Memory B cell (primary cell): ENCODE measurements around the gene TMEM144.

Experiments used
- ATAC-seq: fragments of 150-1000 bp; cut with Tn5 transposase; 2 replicates; pipeline ENCODE4 v1.10.0; 2021; ENCODE audit warnings: low read depth, mild to moderate bottlenecking, moderate library complexity
- DNase-seq, 2 donors: peaks; one replicate each; pipeline ENCODE4 v3.0.0; 2022; ENCODE audit warnings: low spot score in 2 of 2
- H3K27ac Mint-ChIP-seq: one replicate; pipeline ENCODE4 v1.8.0; 2022; ENCODE audit warnings: mild to moderate bottlenecking, moderate library complexity, mixed read lengths
- H3K27me3 Mint-ChIP-seq: one replicate; pipeline ENCODE4 v1.8.0; 2022; ENCODE audit warnings: mixed read lengths
- H3K36me3 Mint-ChIP-seq: one replicate; pipeline ENCODE4 v1.8.0; 2022; ENCODE audit warnings: mild to moderate bottlenecking, mixed read lengths
- H3K4me1 Mint-ChIP-seq: one replicate; pipeline ENCODE4 v1.8.0; 2022; ENCODE audit warnings: mixed read lengths
- H3K4me3 Mint-ChIP-seq: one replicate; pipeline ENCODE4 v1.8.0; 2022; ENCODE audit warnings: mild to moderate bottlenecking, moderate library complexity, mixed read lengths
- H3K9me3 Mint-ChIP-seq: one replicate; pipeline ENCODE4 v1.8.0; 2022; ENCODE audit warnings: mixed read lengths

TMEM144 gene

GRCh38 chr4:158176108-158176507, 34.2 kb upstream of the TMEM144 start:
- Mint-ChIP-seq H3K4me3 (no peak overlapping the region), H3K9me3 (no peaks in the 10 kb centered on the region), H3K27me3 (no peaks in the 10 kb centered on the region), H3K4me1 (peaks cover 2% of the 10 kb centered on the region), H3K36me3 (no peaks in the 10 kb centered on the region), H3K27ac (no peak overlapping the region)
- DNase-seq = no peak
- ATAC-seq = no peak

DNA sequence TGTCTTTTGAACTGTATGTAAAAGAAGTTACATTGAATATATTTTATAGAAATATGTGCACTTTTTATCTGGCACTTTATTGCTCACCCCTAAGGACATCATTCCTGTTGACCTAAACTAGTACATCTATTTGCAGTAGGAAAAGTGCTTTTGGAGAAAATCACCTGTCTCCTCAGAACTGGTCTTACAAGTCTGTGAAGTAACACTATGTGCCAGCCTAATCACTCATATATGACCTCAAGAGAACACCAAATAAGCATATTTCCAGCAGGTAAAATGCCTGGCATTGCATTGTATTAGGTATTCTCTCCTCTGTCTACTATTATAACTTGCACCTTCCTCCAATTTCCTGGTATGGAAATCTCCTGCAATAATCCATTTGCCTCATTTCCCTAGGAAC, 33.5 kb upstream of the TMEM144 start:
- no peak for DNase-seq
- no peak overlapping the region for H3K4me3 Mint-ChIP-seq
- no peak for ATAC-seq
- H3K27ac Mint-ChIP-seq = no peak overlapping the region
- peaks cover 2% of the 10 kb centered on the region for H3K4me1 Mint-ChIP-seq
- no peaks in the 10 kb centered on the region for H3K36me3 Mint-ChIP-seq
- H3K9me3 Mint-ChIP-seq = no peaks in the 10 kb centered on the region
- no peaks in the 10 kb centered on the region for H3K27me3 Mint-ChIP-seq

- Mint-ChIP-seq H3K36me3 (no peaks in the 10 kb centered on the region), H3K9me3 (no peaks in the 10 kb centered on the region)
Observed at GRCh38 chr4:158179465-158179864, 30.8 kb upstream of the TMEM144 start.

DNA sequence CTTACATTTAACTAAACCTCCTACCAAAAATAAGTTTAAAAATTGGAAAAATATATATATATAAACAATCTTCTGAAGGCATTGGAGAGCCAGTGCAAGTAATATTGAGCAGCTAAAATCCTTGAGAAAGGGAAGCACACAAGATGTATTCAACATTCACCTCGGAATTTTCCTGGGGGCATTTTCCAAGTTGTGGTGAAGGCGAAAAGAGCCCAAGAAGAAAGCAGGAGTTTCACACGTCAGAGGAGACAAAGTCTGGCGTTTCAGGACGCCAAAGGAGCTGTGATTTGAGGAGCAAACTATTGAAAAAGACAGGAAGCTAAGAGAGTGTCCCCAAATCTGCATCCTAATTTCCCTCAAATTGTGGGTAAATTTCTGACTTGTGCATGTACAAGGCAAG, 28.4 kb upstream of the TMEM144 start:
- peaks cover 1% of the 10 kb centered on the region for H3K27me3 Mint-ChIP-seq
- H3K4me1 Mint-ChIP-seq = no peaks in the 10 kb centered on the region
- H3K27ac Mint-ChIP-seq = no peak overlapping the region
- DNase-seq (no peak), ATAC-seq (no peak)
- no peaks in the 10 kb centered on the region for H3K9me3 Mint-ChIP-seq
- H3K4me3 Mint-ChIP-seq = no peak overlapping the region
- H3K36me3 Mint-ChIP-seq = no peaks in the 10 kb centered on the region

More at GRCh38 chr4:158179465-158179864, 30.8 kb upstream of the TMEM144 start:
- H3K4me3 Mint-ChIP-seq = no peak overlapping the region
- ATAC-seq (no peak), DNase-seq (no peak)
- H3K27ac Mint-ChIP-seq = no peak overlapping the region
- no peaks in the 10 kb centered on the region for H3K4me1 Mint-ChIP-seq
- peaks cover 1% of the 10 kb centered on the region for H3K27me3 Mint-ChIP-seq

GRCh38 chr4:158182736-158183135, 27.6 kb upstream of the TMEM144 start:
- Mint-ChIP-seq H3K36me3 (no peaks in the 10 kb centered on the region), H3K4me3 (no peak overlapping the region), H3K27me3 (peaks cover 1% of the 10 kb centered on the region), H3K4me1 (no peaks in the 10 kb centered on the region), H3K27ac (no peak overlapping the region), H3K9me3 (no peaks in the 10 kb centered on the region)
- ATAC-seq = no peak
- no peak for DNase-seq

GRCh38 chr4:158186815-158187214, 23.5 kb upstream of the TMEM144 start:
- no peaks in the 10 kb centered on the region for H3K9me3 Mint-ChIP-seq
- H3K36me3 Mint-ChIP-seq = no peaks in the 10 kb centered on the region
- no peak overlapping the region for H3K27ac Mint-ChIP-seq
- no peaks in the 10 kb centered on the region for H3K4me1 Mint-ChIP-seq
- no peak for ATAC-seq
- no peak overlapping the region for H3K4me3 Mint-ChIP-seq
- no peak for DNase-seq
- peaks cover 3% of the 10 kb centered on the region for H3K27me3 Mint-ChIP-seq

- H3K4me3 Mint-ChIP-seq = no peak overlapping the region
- DNase-seq (no peak), ATAC-seq (no peak)
- H3K27me3 Mint-ChIP-seq = peaks cover 1% of the 10 kb centered on the region
- H3K27ac Mint-ChIP-seq = no peak overlapping the region
- H3K9me3 Mint-ChIP-seq = no peaks in the 10 kb centered on the region
- H3K4me1 Mint-ChIP-seq = peaks cover 3% of the 10 kb centered on the region
- no peaks in the 10 kb centered on the region for H3K36me3 Mint-ChIP-seq
Observed at GRCh38 chr4:158189422-158189821, 20.9 kb upstream of the TMEM144 start.

DNA sequence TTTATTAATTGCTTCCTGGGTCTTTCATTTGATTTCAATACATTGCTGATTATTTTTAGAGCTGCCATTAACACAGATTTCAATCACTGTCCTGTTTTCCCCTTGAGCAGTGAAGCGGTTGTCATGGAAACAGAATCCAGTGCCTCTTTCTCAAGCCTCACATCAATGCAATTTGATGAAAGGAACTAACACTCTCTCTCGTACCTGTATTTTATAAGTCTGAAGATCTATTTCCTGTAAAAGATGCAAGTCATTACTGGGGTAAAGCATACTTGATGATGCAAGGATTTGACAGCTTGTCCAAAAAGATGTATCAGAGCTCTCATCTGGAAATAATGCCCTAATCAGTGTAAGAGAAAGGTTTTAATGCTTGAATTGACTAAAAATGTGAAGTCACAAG, 19.6 kb upstream of the TMEM144 start:
- no peaks in the 10 kb centered on the region for H3K36me3 Mint-ChIP-seq
- no peak overlapping the region for H3K4me3 Mint-ChIP-seq
- H3K9me3 Mint-ChIP-seq = no peaks in the 10 kb centered on the region
- DNase-seq (no peak), ATAC-seq (no peak)
- H3K27me3 Mint-ChIP-seq = peaks cover 1% of the 10 kb centered on the region
- H3K4me1 Mint-ChIP-seq = peaks cover 3% of the 10 kb centered on the region
- no peak overlapping the region for H3K27ac Mint-ChIP-seq

DNA sequence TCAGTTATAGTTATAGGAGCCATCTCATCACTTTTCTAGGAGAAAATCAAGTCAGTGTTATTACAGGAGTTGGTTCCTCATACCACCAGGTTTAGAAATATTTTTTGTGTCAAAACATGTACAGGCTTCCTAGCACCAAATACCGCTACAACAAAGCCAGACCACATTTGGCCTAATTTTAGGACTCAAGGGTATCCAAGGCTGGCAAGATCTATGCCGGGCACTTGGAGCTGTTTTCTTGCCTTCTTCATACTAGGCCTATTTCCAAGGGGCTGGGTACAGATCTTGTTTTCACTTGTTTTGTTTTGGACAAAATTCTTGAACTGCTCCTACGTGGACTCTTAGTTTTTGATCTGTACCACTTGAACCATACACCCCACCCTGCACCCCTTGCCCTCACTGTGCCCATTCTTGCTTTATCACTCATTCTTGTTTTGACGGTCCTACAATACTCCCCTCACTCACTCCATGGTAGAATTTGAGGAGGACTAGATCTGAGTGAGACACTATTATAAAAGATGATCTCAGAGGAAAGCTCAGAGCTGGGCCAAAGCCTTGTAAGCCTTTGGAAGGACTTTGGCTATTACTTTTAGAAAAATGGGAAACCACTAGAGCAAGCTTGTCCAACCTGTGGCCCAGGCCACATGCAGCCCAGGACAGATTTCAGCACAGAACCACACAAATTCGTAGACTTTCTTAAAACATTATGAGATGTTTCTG, 17.7 kb upstream of the TMEM144 start:
- DNase-seq = no peak
- Mint-ChIP-seq H3K27ac (no peak overlapping the region), H3K36me3 (no peaks in the 10 kb centered on the region), H3K27me3 (peaks cover 1% of the 10 kb centered on the region), H3K9me3 (no peaks in the 10 kb centered on the region), H3K4me3 (no peak overlapping the region), H3K4me1 (peaks cover 3% of the 10 kb centered on the region)
- no peak for ATAC-seq

- Mint-ChIP-seq H3K4me1 (peaks cover 3% of the 10 kb centered on the region), H3K9me3 (no peaks in the 10 kb centered on the region), H3K27me3 (peaks cover 1% of the 10 kb centered on the region), H3K4me3 (no peak overlapping the region), H3K36me3 (no peaks in the 10 kb centered on the region), H3K27ac (no peak overlapping the region)
- no peak for DNase-seq
- no peak for ATAC-seq
Observed at GRCh38 chr4:158193171-158193749, 17.0 kb upstream of the TMEM144 start.

GRCh38 chr4:158195297-158195696, 15.0 kb upstream of the TMEM144 start:
- Mint-ChIP-seq H3K4me3 (no peak overlapping the region), H3K27ac (no peak overlapping the region), H3K27me3 (peaks cover 1% of the 10 kb centered on the region), H3K36me3 (no peaks in the 10 kb centered on the region), H3K4me1 (peaks cover 3% of the 10 kb centered on the region), H3K9me3 (no peaks in the 10 kb centered on the region)
- DNase-seq (no peak), ATAC-seq (no peak)

DNA sequence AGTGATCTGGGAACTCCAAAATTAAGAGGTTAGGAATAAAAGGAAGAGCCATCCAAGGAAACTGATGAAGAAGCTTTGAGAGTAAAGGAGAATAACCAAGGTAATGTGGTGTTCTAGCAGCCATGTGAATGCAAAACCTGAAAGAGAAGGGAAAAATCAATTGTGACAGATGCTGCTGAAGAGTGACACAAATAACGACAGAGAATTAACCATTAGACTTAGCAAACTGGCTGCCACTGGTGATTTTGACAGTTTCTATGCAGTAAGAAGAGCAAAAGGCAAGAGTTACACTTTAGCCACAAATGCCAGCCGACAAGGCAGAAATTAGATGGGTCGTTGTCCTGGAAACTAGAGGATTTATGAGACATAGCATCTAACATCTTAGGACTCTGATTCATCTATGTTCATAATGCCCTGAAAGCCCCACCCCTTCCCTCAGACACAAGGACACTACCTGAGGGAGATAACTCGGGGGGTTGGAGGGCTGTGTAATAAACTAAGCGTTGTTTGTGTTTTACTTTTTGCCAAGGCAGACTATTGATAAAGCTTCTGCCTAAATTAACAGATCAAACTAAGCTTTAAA, 13.0 kb upstream of the TMEM144 start:
- H3K9me3 Mint-ChIP-seq = peaks cover 3% of the 10 kb centered on the region
- DNase-seq (no peak), ATAC-seq (no peak)
- H3K36me3 Mint-ChIP-seq = no peaks in the 10 kb centered on the region
- H3K27me3 Mint-ChIP-seq = no peaks in the 10 kb centered on the region
- no peak overlapping the region for H3K27ac Mint-ChIP-seq
- H3K4me3 Mint-ChIP-seq = no peak overlapping the region
- peaks cover 3% of the 10 kb centered on the region for H3K4me1 Mint-ChIP-seq

DNA sequence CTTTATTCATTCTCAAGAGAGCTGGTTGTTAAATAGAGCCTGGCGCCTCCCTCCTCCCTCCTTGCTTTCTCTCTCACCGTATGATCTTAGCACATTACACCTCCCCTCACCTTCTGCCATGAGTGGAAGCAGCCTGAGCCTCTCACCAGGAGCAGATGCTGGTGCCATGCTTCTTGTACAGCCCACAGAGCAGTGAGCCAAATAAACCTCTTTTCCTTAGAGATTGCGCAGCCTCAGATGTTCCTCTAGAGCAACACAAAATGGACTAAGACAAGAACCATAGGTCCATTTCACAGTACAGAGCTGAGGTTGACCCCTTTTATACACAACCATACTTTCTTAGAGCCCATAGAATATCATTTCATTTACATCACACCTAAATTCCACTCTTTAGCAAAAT, 10.1 kb upstream of the TMEM144 start:
- Mint-ChIP-seq H3K4me1 (no peaks in the 10 kb centered on the region), H3K27ac (no peak overlapping the region)
- ATAC-seq = no peak

GRCh38 chr4:158201322-158201721, 9.0 kb upstream of the TMEM144 start:
- H3K27ac Mint-ChIP-seq = no peak overlapping the region
- no peak overlapping the region for H3K4me3 Mint-ChIP-seq
- H3K9me3 Mint-ChIP-seq = peaks cover 5% of the 10 kb centered on the region
- ATAC-seq = no peak
- no peaks in the 10 kb centered on the region for H3K36me3 Mint-ChIP-seq
- no peaks in the 10 kb centered on the region for H3K4me1 Mint-ChIP-seq
- no peaks in the 10 kb centered on the region for H3K27me3 Mint-ChIP-seq
- no peak for DNase-seq

More for the DNA sequence above, 10.1 kb upstream of the TMEM144 start:
- Mint-ChIP-seq H3K36me3 (no peaks in the 10 kb centered on the region), H3K4me3 (no peak overlapping the region), H3K9me3 (peaks cover 3% of the 10 kb centered on the region), H3K27me3 (no peaks in the 10 kb centered on the region)
- no peak for DNase-seq

DNA sequence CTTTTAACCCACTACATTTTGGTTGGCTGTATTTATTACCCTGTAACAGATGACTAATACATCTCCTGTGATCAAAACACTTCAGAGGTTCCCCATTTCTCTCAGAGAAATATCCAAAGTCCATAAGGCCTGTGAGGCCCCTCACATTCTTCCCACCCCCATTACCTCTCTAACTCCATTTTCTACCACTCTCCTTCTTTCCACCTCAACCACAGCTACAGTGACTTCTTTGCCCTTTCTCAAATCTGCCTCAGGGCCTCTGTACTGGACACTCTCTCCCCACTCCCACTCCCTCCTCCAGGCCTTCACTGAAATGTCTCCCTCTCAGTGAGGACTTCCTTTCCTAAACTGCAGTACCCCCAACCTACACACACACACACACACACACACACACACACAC, 8.4 kb upstream of the TMEM144 start:
- Mint-ChIP-seq H3K27ac (no peak overlapping the region), H3K27me3 (no peaks in the 10 kb centered on the region), H3K9me3 (peaks cover 5% of the 10 kb centered on the region), H3K4me1 (no peaks in the 10 kb centered on the region), H3K36me3 (no peaks in the 10 kb centered on the region), H3K4me3 (no peak overlapping the region)
- no peak for ATAC-seq
- no peak for DNase-seq
